GM18909 (cell line): ENCODE data around the gene SMOC2.

Source experiments
- ATAC-seq: cut with Tn5 transposase; IDR thresholded peaks from one replicate; pipeline ENCODE4 v1.9.1; 2021; ENCODE audit warnings: mild to moderate bottlenecking; ENCODE audit not compliant: unreplicated experiment, poor library complexity

The SMOC2 gene

GRCh38 chr6:168715643-168716481, 274.9 kb downstream of the SMOC2 start:
- ATAC-seq = no peak

DNA sequence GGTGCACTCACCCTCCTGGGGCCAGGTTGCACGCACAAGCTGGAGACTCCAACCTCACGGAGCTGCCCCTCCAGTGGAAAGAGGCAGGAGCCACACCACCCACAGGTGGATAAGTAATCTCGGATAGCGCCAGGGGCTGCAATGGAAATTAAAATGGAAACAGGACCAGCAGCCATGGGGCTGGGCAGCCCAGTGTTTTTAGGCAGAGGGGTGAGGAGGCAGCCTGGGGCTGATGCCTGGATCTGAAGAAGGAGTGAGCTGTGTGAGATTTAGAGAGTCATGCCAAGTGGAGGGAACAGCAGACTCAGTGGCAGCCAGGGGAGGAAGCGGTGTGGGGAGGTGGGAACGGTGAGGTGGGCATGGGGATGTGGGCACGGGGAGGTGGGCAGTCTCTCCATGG, 275.6 kb downstream of the SMOC2 start:
- ATAC-seq = no peak

DNA sequence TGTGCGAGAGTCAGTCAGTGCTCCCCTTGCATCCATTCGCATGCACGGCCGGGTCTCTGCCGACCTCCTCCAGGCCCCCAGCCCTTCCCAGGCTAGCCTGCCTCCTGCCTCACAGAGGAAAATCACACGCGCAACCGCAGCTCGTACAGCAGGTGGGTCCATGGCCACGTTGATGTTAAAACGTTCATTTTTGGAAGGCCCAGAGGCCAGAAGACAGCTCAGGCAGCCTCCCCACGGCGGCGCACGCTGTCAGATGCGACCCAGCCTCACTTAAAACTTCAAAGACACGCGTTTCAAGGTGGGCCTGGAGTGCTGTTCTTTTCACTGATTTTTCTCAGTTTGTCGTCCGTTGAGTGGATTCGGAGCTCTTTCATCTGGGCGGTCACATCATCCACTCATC, 276.5 kb downstream of the SMOC2 start:
- no peak for ATAC-seq
